Measurements from ENCODE around the gene SOCS3.

Gene SOCS3

GRCh38 chr17:78357177-78357586 is 2.7 kb downstream of the SOCS3 start:
- TF ChIP-seq CTCF (IDR thresholded peaks at IDR 0.05) (no peak), ZFX (IDR thresholded peaks at IDR 0.05; ENCODE audit: borderline replicate concordance) (no peak)
- H3K27ac ChIP-seq, result no peak overlapping the region

- no peak overlapping the region for H3K27ac ChIP-seq
Measured at GRCh38 chr17:78356101-78356713, 3.7 kb downstream of the SOCS3 start.

GRCh38 chr17:78355701-78356100 is 4.2 kb downstream of the SOCS3 start:
- H3K27ac ChIP-seq, result no peak overlapping the region
- no peak for TF ChIP-seq ZFX (IDR thresholded peaks at IDR 0.05; ENCODE audit: borderline replicate concordance)
- TF ChIP-seq CTCF (IDR thresholded peaks at IDR 0.05), result no peak

More at GRCh38 chr17:78356101-78356713, 3.7 kb downstream of the SOCS3 start:
- no peak for TF ChIP-seq ZFX (IDR thresholded peaks at IDR 0.05; ENCODE audit: borderline replicate concordance)
- no peak for TF ChIP-seq CTCF (IDR thresholded peaks at IDR 0.05)

- H3K27ac ChIP-seq, result no peak overlapping the region
- TF ChIP-seq ZFX (IDR thresholded peaks at IDR 0.05; ENCODE audit: borderline replicate concordance) (no peak), CTCF (IDR thresholded peaks at IDR 0.05) (no peak)
Measured at GRCh38 chr17:78355045-78355641, 4.7 kb downstream of the SOCS3 start.

- TF ChIP-seq CTCF (IDR thresholded peaks at IDR 0.05) (no peak), ZFX (IDR thresholded peaks at IDR 0.05; ENCODE audit: borderline replicate concordance) (no peak)
- no peak overlapping the region; the same call in 1 of the 2 replicates for H3K27ac ChIP-seq
Measured at GRCh38 chr17:78353834-78354233, 6.0 kb downstream of the SOCS3 start.

GRCh38 chr17:78351449-78352006 is 8.3 kb downstream of the SOCS3 start:
- H3K27ac ChIP-seq, result no peak overlapping the region
- TF ChIP-seq CTCF (IDR thresholded peaks at IDR 0.05) (no peak), ZFX (IDR thresholded peaks at IDR 0.05; ENCODE audit: borderline replicate concordance) (no peak)
